ENCODE results near the gene RTEL1. TPM values are rescaled to one million over a fixed set of nuclear protein-coding genes. Genes with fewer than 3 reads are reported as not detected.

Gene RTEL1
- polyA plus RNA-seq, 1 donor from 2014 or later = 29.2 TPM

DNA sequence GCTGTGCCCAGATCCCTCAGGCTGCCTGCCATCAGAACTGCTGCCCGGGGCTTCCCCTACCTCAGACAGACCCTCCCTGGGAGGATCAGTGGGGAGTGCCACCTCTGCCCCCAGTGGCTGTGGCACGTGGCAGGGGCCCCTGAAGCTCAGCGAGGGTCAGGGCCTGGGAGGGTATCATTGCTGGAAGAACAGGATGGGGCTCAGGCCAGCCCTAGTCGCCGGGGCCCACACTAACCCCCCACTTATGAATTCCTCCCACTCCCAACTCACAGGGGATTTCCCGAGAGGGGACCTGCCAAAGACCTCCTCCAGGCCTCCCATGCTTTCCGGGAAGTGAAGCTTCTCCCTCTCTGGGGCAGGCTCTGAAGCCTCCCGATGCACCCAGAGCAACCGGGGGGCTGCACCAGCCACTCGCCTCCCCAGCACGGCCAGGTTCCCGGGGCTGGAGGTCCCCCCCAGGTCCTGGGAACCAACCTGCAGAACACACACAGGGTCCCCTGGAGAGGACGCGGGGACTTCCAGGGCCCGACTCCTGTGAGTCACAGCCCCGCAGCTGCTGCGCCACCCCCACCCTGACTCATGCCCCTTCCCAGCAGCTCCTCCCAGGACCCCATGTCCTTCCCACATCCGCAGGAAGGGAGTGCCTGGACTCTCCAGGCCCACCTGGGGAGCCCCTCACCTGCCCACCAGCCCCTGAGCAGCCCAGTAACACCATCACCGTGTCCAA lies 40.8 kb downstream of the RTEL1 start:
- H3K27me3 ChIP-seq (ENCODE audit: insufficient read depth, low read depth, low read length) = no peaks in the 10 kb centered on the region
- H3K4me3 ChIP-seq (ENCODE audit: low read length) = no peak overlapping the region
- H3K27ac ChIP-seq (ENCODE audit: low read length) = no peak overlapping the region
- no peaks in the 10 kb centered on the region for H3K9me3 ChIP-seq (ENCODE audit: low read length)
- H3K36me3 ChIP-seq (ENCODE audit: insufficient read depth, low read length) = no peaks in the 10 kb centered on the region
- H3K9ac ChIP-seq (ENCODE audit: low read length) = no peak overlapping the region
- H2AFZ ChIP-seq (ENCODE audit: low read depth, low read length) = no peak overlapping the region
- TF ChIP-seq REST (IDR thresholded peaks at IDR 0.05; ENCODE audit: borderline replicate concordance) (no peak), SMC3 (conservative IDR thresholded peaks at IDR 0.05; ENCODE audit: poor library complexity) (no peak), MXI1 (conservative IDR thresholded peaks at IDR 0.05; ENCODE audit: poor library complexity, severe bottlenecking) (no peak), RAD21 (conservative IDR thresholded peaks at IDR 0.05) (no peak), CTCF (IDR thresholded peaks at IDR 0.05; ENCODE audit: poor library complexity, severe bottlenecking) (no peak), EZH2 (IDR thresholded peaks at IDR 0.05; ENCODE audit: borderline replicate concordance, insufficient read depth, low read length, poor library complexity, severe bottlenecking) (no peak), EP300 (conservative IDR thresholded peaks at IDR 0.05; ENCODE audit: poor library complexity, severe bottlenecking) (no peak), POLR2AphosphoS5 (IDR thresholded peaks at IDR 0.05) (no peak), TAF1 (IDR thresholded peaks at IDR 0.05; ENCODE audit: low read depth) (no peak)
- H4K20me1 ChIP-seq (ENCODE audit: insufficient read depth) = no peaks in the 10 kb centered on the region
- H3K9me2 ChIP-seq (ENCODE audit: insufficient read depth, low read length) = no peaks in the 10 kb centered on the region
- H3K4me2 ChIP-seq (ENCODE audit: low read length) = no peak overlapping the region
- no peaks in the 10 kb centered on the region for H3K79me2 ChIP-seq (replicated peaks; ENCODE audit: insufficient read depth, low read length)
- H3F3A ChIP-seq (ENCODE audit: insufficient read depth, low read length, poor library complexity, severe bottlenecking) = no peaks in the 10 kb centered on the region

GRCh38 chr20:63699466-63700198 lies 41.5 kb downstream of the RTEL1 start:
- Histone ChIP-seq H3K27ac (ENCODE audit: low read length) (no peak overlapping the region), H3K4me3 (ENCODE audit: low read length) (no peak overlapping the region), H3K9ac (ENCODE audit: low read length) (no peak overlapping the region)

More at GRCh38 chr20:63699466-63700198, 41.5 kb downstream of the RTEL1 start:
- Histone ChIP-seq H3K79me2 (replicated peaks; ENCODE audit: insufficient read depth, low read length) (no peaks in the 10 kb centered on the region), H4K20me1 (ENCODE audit: insufficient read depth) (no peaks in the 10 kb centered on the region), H3K27me3 (ENCODE audit: insufficient read depth, low read depth, low read length) (no peaks in the 10 kb centered on the region), H3K9me3 (ENCODE audit: low read length) (no peaks in the 10 kb centered on the region), H3K36me3 (ENCODE audit: insufficient read depth, low read length) (no peaks in the 10 kb centered on the region), H2AFZ (ENCODE audit: low read depth, low read length) (no peak overlapping the region), H3K9me2 (ENCODE audit: insufficient read depth, low read length) (no peaks in the 10 kb centered on the region), H3F3A (ENCODE audit: insufficient read depth, low read length, poor library complexity, severe bottlenecking) (no peaks in the 10 kb centered on the region), H3K4me2 (ENCODE audit: low read length) (no peak overlapping the region)
- TF ChIP-seq RAD21 (conservative IDR thresholded peaks at IDR 0.05) = no peak
- TF ChIP-seq TAF1 (IDR thresholded peaks at IDR 0.05; ENCODE audit: low read depth) = no peak
- TF ChIP-seq CTCF (IDR thresholded peaks at IDR 0.05; ENCODE audit: poor library complexity, severe bottlenecking) = no peak
- no peak for TF ChIP-seq EP300 (conservative IDR thresholded peaks at IDR 0.05; ENCODE audit: poor library complexity, severe bottlenecking)
- no peak for TF ChIP-seq MXI1 (conservative IDR thresholded peaks at IDR 0.05; ENCODE audit: poor library complexity, severe bottlenecking)
- TF ChIP-seq POLR2AphosphoS5 (IDR thresholded peaks at IDR 0.05) = no peak
- no peak for TF ChIP-seq SMC3 (conservative IDR thresholded peaks at IDR 0.05; ENCODE audit: poor library complexity)
- no peak for TF ChIP-seq EZH2 (IDR thresholded peaks at IDR 0.05; ENCODE audit: borderline replicate concordance, insufficient read depth, low read length, poor library complexity, severe bottlenecking)
- no peak for TF ChIP-seq REST (IDR thresholded peaks at IDR 0.05; ENCODE audit: borderline replicate concordance)
